Gastrocnemius medialis (tissue), 4 donors: ENCODE data around the gene PGLYRP2.

Experiments
- POLR2A ChIP-seq, 2 donors: fragments of 450-650 bp; IDR thresholded peaks; one replicate each; pipeline ENCODE4 v1.6.1; 2017; ENCODE audit warnings: antibody characterized with exemption in 2 of 2, mild to moderate bottlenecking in 2 of 2, moderate library complexity in 2 of 2
- TF ChIP-seq, protein P1 (sequence below), 5 experiments: fragments of 450-650 bp in 3 of 5; fragments of 200-600 bp in 2 of 5; sonication (generic) in 2 of 5; IDR thresholded peaks in 4 of 5; conservative IDR thresholded peaks in 1 of 5; 1 replicate in 4 of 5; 2 replicates in 1 of 5; pipeline ENCODE4 v1.5.1; 2016 to 2019; ENCODE audit warnings: antibody characterized with exemption in 5 of 5, mild to moderate bottlenecking in 3 of 5, moderate library complexity in 3 of 5

GRCh38 chr19:15441317-15441716 is 38.0 kb downstream of the PGLYRP2 start:
- TF ChIP-seq, protein P1, sequence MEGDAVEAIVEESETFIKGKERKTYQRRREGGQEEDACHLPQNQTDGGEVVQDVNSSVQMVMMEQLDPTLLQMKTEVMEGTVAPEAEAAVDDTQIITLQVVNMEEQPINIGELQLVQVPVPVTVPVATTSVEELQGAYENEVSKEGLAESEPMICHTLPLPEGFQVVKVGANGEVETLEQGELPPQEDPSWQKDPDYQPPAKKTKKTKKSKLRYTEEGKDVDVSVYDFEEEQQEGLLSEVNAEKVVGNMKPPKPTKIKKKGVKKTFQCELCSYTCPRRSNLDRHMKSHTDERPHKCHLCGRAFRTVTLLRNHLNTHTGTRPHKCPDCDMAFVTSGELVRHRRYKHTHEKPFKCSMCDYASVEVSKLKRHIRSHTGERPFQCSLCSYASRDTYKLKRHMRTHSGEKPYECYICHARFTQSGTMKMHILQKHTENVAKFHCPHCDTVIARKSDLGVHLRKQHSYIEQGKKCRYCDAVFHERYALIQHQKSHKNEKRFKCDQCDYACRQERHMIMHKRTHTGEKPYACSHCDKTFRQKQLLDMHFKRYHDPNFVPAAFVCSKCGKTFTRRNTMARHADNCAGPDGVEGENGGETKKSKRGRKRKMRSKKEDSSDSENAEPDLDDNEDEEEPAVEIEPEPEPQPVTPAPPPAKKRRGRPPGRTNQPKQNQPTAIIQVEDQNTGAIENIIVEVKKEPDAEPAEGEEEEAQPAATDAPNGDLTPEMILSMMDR (IDR thresholded peaks at IDR 0.05 in 4 of 5, conservative IDR thresholded peaks at IDR 0.05 in 1 of 5): no peak
- no peak for TF ChIP-seq POLR2A (IDR thresholded peaks at IDR 0.05)
